Coronary artery (tissue), 2 donors: ENCODE measurements around the gene TBC1D20.

ENCODE experiments used
- DNase-seq: peaks from one replicate; pipeline ENCODE4 v3.0.0-alpha.2; 2017; ENCODE audit warnings: low spot score
- H3K27ac ChIP-seq, 2 donors: fragments of 200-600 bp; sonication (generic); one replicate each; pipeline ENCODE4 v1.5.1; 2016 to 2019
- H3K4me3 ChIP-seq: fragments of 200-600 bp; sonication (generic); 2 replicates; pipeline ENCODE4 v1.5.1; 2016; ENCODE audit warnings: mild to moderate bottlenecking, moderate library complexity
- TF ChIP-seq, protein P1 (sequence below): fragments of 200-600 bp; sonication (generic); IDR thresholded peaks from one replicate; pipeline ENCODE4 v1.5.1; 2019; ENCODE audit warnings: antibody characterized with exemption

The TBC1D20 gene

DNA sequence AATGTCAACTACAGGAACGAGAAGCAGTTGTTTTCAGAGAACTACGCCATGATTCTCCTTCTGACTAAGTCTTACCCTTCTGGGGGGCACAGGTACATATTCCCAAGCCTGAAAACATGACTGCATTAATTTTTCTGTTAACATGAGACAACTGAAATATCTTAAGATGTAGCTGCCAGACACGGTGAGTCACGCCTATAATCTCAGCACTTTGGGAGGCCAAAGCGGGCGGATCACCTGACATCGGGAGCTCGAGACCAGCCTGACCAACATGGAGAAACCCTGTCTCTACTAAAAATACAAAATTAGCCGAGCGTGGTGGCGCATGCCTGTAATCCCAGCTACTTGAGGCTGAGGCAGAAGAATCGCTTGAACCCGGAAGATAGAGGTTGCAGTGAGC lies 21.7 kb downstream of the TBC1D20 start:
- DNase-seq = no peak
- TF ChIP-seq, protein P1, sequence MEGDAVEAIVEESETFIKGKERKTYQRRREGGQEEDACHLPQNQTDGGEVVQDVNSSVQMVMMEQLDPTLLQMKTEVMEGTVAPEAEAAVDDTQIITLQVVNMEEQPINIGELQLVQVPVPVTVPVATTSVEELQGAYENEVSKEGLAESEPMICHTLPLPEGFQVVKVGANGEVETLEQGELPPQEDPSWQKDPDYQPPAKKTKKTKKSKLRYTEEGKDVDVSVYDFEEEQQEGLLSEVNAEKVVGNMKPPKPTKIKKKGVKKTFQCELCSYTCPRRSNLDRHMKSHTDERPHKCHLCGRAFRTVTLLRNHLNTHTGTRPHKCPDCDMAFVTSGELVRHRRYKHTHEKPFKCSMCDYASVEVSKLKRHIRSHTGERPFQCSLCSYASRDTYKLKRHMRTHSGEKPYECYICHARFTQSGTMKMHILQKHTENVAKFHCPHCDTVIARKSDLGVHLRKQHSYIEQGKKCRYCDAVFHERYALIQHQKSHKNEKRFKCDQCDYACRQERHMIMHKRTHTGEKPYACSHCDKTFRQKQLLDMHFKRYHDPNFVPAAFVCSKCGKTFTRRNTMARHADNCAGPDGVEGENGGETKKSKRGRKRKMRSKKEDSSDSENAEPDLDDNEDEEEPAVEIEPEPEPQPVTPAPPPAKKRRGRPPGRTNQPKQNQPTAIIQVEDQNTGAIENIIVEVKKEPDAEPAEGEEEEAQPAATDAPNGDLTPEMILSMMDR = no peak
- Histone ChIP-seq H3K27ac (no peak overlapping the region), H3K4me3 (no peak overlapping the region)

DNA sequence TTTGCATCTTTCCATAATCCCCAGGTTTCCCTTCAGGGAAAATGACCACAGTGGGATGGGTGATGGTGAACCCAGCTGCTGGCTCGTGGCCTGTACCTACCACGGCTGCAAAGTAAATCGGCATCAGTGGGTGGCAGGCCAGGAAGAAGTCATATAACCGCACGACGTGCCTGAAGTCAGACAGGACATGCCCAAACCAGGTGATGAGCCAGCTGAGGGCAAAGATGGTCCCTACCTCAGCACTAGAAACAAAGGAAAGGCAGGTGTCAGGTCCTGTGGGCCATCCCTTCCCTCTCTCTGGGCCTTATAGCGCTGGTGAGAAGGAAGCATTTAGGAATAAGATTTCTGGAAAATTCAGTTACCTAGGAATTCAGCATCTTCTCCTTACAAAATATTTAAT lies 22.2 kb downstream of the TBC1D20 start:
- no peak for DNase-seq
- no peak overlapping the region for H3K4me3 ChIP-seq
- TF ChIP-seq, protein P1 = no peak
- H3K27ac ChIP-seq = no peak overlapping the region

DNA sequence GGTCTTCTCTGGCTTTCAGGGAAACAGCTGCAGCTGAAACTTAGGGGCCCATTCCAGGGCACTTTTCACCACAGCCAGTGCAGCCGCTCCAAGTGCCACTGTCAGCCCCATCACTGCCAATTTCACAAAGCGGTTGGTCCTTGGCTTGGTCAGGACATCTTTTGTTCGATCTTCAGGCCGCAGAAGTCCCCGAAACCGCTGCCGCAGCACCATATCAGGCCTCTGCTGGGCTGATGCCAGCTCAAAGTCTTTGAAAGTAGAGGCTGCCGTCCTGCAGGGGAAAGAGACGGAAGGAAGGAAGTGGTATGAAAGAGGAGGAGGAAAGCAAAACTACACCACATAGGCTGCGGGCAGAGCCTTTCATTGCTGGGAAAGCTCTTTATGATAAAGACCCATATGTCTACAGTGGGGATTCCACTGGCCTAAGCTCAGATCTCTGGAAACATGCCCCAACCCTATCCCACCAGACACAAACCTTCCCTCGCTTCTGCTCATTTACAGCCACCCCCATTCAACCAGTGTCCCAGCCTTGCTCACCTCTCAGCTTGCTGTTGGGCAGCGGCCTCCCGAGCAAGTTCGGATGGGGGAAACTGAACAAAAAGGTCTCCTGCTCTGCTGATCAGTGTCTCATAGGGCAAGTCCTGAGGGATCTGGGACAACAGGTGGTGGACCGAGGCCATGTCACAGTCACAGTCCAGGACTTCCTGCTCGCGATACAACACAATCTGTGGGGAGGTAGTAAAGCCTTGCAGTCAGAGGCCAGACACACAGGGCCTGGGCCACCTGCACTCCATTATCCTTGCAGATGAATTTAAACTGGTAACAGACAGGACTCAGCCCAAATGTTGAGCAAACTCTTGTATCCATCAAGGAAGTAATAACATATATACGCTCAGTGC lies 23.5 kb downstream of the TBC1D20 start:
- DNase-seq = no peak
- H3K27ac ChIP-seq = no peak overlapping the region
- no peak overlapping the region for H3K4me3 ChIP-seq
- TF ChIP-seq, protein P1 = no peak

DNA sequence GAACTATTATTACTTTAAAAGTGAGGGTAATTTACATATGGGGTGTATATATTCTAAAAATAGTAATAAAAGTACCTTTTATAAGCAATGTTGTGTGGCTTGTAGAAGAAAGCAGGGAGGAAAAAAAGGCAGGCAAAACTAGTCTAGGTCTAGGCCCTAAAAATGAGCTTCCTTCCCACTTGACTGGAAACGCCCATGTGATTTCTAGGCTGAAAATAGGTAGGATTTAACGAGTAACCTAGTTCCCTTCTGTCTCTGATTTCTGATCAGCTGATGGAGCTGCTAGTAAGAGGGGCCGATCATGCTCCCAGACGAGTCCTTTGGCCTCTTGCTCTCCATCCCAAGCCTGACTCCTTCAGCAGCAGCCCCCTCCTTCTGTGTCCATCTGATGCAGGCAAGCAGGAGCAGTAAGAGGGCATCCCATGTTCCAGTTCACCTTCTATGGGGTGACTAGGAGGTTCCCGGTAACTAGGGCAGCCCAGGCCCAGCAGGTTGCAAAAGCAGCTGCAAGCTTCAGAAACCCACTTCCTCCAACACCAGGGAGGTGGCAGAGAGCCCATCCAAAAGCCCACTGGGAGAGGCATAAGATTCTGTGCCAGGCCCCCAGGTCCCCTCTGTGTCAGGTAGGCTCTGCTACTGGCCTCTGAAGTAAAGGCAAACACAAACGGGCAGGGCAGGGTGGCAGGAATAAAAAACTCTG lies 24.4 kb downstream of the TBC1D20 start:
- no peak overlapping the region for H3K27ac ChIP-seq
- TF ChIP-seq, protein P1 = no peak
- no peak overlapping the region for H3K4me3 ChIP-seq
- no peak for DNase-seq

DNA sequence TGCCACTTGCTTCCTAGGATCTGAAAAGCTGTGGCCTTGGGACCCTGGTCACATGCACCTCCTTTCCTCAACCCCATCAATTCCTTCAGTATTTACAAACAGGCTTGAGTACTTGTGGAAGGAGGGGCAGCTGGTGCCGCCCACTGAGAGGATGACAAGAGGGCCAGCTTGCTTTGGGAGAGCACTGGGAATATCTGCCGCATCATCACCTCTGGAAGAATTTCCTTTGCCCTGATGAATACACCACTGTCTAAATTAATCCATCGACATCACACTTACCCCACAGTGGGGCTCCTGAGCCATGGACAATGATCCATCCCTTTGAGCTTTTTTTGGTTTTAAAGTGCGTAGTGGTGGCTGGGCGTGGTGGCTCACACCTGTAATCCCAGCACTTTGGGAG lies 25.9 kb downstream of the TBC1D20 start:
- TF ChIP-seq, protein P1 = no peak
- no peak for DNase-seq
- H3K27ac ChIP-seq = no peak overlapping the region
- no peak overlapping the region for H3K4me3 ChIP-seq

DNA sequence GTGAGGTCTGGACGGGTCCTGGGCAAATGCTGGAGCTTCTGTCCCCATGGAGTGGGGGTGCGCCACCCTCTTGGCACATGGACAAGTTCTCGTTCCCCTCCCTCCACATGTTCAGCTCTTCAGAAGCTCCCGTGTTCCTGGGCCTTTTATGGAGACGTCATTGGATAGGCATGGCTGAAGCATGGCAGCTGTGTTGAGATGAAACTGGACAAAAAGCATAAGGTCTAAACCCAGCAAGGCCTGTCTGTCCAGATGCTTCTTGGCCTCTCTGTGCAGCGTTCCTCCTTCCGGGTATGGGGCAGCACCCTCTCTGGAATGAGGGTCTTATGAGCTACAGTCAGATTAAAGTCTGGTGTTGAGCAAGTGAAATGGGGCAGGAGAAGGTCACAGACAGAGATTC lies 26.8 kb downstream of the TBC1D20 start:
- Histone ChIP-seq H3K27ac (no peak overlapping the region), H3K4me3 (no peak overlapping the region)
- DNase-seq = no peak
- TF ChIP-seq, protein P1 = no peak
